ENCODE data around the gene CFAP73. TPM values are rescaled to one million over a fixed set of nuclear protein-coding genes. Genes with fewer than 3 reads are reported as not detected.

The CFAP73 gene
- polyA plus RNA-seq, 4 donors = 0.19 to 0.44 TPM; not detected in 2

DNA sequence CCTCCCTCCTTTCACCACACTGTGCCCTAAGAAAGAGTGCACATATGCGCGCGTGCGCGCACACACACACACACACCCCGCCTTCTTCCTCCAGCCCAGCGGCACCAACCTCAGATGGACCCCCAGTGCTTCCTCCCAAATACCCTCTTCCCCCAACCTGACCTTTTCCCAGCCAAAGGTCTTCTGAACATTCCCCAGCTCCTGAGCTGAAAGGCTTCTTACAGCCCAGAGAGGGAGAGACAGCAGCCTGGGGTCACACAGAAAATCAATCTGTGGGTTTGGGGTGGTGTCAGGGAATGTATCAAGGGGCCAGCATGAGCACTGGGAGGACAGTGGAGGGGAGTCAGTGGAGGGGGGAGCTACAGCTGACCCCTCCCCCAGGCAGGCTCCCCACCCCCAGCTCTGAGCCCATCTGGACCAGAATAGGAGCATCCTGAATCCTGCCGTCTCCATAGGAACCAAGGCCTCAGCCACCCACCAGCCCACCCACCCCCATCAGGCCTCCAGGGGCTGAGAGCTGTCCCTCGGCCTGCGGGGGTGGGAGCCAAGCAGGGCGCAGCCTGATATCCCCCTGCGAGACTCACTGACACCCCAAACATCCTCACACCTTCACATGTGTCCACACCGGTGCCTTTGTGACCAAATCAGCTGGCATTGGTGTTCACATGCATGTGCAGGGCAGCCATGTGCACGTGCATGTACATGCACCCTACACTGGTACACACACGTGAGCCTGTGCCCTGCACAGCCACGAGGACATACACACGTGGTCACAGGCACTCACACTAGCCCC is 19.7 kb upstream of the CFAP73 start:
- DNase-seq = no peak
- H3K27me3 ChIP-seq (ENCODE audit: control insufficient read depth in 3 of 3, insufficient read depth in 3 of 3, low read length in 3 of 3) = peaks cover 0 to 2% (median 0%) of the 10 kb centered on the region in 3 donors
- FAIRE-seq = no peak
- H3K27ac ChIP-seq (ENCODE audit: low read depth in 1 of 3, low read length in 2 of 3) = no peak overlapping the region
- 80 to 81% (median 80%) methylated on average over 14 to 17 of the region's 17 CpGs for WGBS, 3 donors
- H3K4me1 ChIP-seq (ENCODE audit: control insufficient read depth in 3 of 3, insufficient read depth in 2 of 3, low read depth in 1 of 3, low read length in 2 of 3) = no peaks in the 10 kb centered on the region
- H3K36me3 ChIP-seq (ENCODE audit: control insufficient read depth in 3 of 3, insufficient read depth in 2 of 3, low read depth in 1 of 3, low read length in 3 of 3) = no peaks in the 10 kb centered on the region
- no peak overlapping the region for H3K4me3 ChIP-seq (ENCODE audit: low read depth in 1 of 3, low read length in 3 of 3)
- no peaks in the 10 kb centered on the region for H3K9me3 ChIP-seq (ENCODE audit: control insufficient read depth in 2 of 2, insufficient read depth in 1 of 2, low read depth in 1 of 2, low read length in 1 of 2)

DNA sequence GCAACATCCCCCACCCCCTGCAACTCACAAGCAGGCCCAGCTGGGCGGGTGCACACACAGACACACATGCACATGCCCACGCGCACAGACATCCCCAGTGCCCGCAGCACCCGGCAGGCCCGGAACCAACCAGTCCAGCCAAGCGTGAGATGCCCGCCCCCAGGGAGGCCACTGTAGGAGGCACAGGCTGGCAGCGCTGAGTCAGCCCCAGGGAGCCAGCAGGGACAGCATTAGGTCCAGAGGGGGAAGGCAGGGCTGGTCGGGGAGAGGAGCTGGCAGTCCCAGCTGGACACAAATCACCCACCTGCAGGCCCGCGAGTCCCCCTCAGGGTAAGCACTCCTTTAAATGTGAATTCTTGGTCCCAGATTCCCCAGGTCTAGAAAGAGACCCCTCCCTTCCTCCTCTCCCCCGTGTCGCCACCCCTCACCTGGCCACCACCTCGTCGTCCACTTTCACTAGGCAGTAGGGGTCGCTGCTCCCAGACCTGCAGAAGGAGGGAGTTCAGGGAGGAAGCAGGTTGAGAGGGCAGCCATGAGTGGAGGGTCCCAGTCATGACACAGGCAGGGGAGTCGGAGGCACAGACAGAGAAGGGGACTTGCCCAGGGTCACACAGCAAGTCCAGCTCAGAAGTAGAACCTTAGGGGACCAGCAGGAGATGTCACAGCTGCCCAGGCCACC is 18.9 kb upstream of the CFAP73 start:
- no peaks in the 10 kb centered on the region for H3K36me3 ChIP-seq (ENCODE audit: control insufficient read depth in 3 of 3, insufficient read depth in 2 of 3, low read depth in 1 of 3, low read length in 3 of 3)
- peaks cover 0 to 2% (median 0%) of the 10 kb centered on the region in 3 donors for H3K27me3 ChIP-seq (ENCODE audit: control insufficient read depth in 3 of 3, insufficient read depth in 3 of 3, low read length in 3 of 3)
- no peak overlapping the region for H3K27ac ChIP-seq (ENCODE audit: low read depth in 1 of 3, low read length in 2 of 3)
- H3K4me1 ChIP-seq (ENCODE audit: control insufficient read depth in 3 of 3, insufficient read depth in 2 of 3, low read depth in 1 of 3, low read length in 2 of 3) = no peaks in the 10 kb centered on the region
- FAIRE-seq (no peak), DNase-seq (no peak)
- H3K4me3 ChIP-seq (ENCODE audit: low read depth in 1 of 3, low read length in 3 of 3) = no peak overlapping the region
- H3K9me3 ChIP-seq (ENCODE audit: control insufficient read depth in 2 of 2, insufficient read depth in 1 of 2, low read depth in 1 of 2, low read length in 1 of 2) = no peaks in the 10 kb centered on the region
- WGBS, 3 donors = 53 to 56% (median 55%) methylated on average over 16 to 18 of the region's 18 CpGs

DNA sequence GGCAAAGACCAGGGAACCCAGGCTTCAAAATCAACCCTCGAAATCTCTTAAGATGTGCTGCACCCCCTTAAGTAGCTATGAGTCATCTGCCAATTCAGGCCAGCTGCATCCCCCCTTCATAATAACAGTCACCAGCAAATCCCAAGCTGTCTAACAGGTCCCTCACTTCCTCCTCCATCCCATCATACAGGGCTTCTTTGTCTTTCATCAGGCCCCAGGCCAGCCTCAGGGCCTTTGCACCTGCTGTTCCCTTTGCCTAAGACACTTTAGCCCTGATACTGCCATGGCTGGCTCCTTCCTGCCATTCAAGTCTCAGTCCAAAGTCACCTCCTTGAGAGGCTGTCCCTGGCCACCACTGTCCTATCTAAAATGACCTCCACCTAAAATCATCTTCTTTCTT is 18.0 kb upstream of the CFAP73 start:
- WGBS, 3 donors = 54 to 82% (median 64%) methylated on average over 1 of the region's 1 CpG
- no peak overlapping the region for H3K27ac ChIP-seq (ENCODE audit: low read depth in 1 of 3, low read length in 2 of 3)
- peaks cover 0 to 2% (median 2%) of the 10 kb centered on the region in 3 donors for H3K27me3 ChIP-seq (ENCODE audit: control insufficient read depth in 3 of 3, insufficient read depth in 3 of 3, low read length in 3 of 3)
- H3K9me3 ChIP-seq (ENCODE audit: control insufficient read depth in 2 of 2, insufficient read depth in 1 of 2, low read depth in 1 of 2, low read length in 1 of 2) = no peaks in the 10 kb centered on the region
- FAIRE-seq (no peak), DNase-seq (no peak)
- H3K36me3 ChIP-seq (ENCODE audit: control insufficient read depth in 3 of 3, insufficient read depth in 2 of 3, low read depth in 1 of 3, low read length in 3 of 3) = no peaks in the 10 kb centered on the region
- H3K4me3 ChIP-seq (ENCODE audit: low read depth in 1 of 3, low read length in 3 of 3) = no peak overlapping the region
- H3K4me1 ChIP-seq (ENCODE audit: control insufficient read depth in 3 of 3, insufficient read depth in 2 of 3, low read depth in 1 of 3, low read length in 2 of 3) = no peaks in the 10 kb centered on the region

GRCh38 chr12:113133036-113133435 is 16.5 kb upstream of the CFAP73 start:
- Histone ChIP-seq H3K27ac (ENCODE audit: low read depth in 1 of 3, low read length in 2 of 3) (no peak overlapping the region), H3K36me3 (ENCODE audit: control insufficient read depth in 3 of 3, insufficient read depth in 2 of 3, low read depth in 1 of 3, low read length in 3 of 3) (no peaks in the 10 kb centered on the region), H3K4me3 (ENCODE audit: low read depth in 1 of 3, low read length in 3 of 3) (no peak overlapping the region), H3K27me3 (ENCODE audit: control insufficient read depth in 3 of 3, insufficient read depth in 3 of 3, low read length in 3 of 3) (peaks cover 0 to 2% (median 2%) of the 10 kb centered on the region in 3 donors), H3K9me3 (ENCODE audit: control insufficient read depth in 2 of 2, insufficient read depth in 1 of 2, low read depth in 1 of 2, low read length in 1 of 2) (no peaks in the 10 kb centered on the region), H3K4me1 (ENCODE audit: control insufficient read depth in 3 of 3, insufficient read depth in 2 of 3, low read depth in 1 of 3, low read length in 2 of 3) (no peaks in the 10 kb centered on the region)
- FAIRE-seq (no peak), DNase-seq (no peak)
- WGBS, 3 donors = 57 to 63% (median 60%) methylated on average over 6 of the region's 6 CpGs

GRCh38 chr12:113133666-113134065 is 15.9 kb upstream of the CFAP73 start:
- DNase-seq (no peak), FAIRE-seq (no peak)
- no peak overlapping the region for H3K27ac ChIP-seq (ENCODE audit: low read depth in 1 of 3, low read length in 2 of 3)
- no peaks in the 10 kb centered on the region for H3K9me3 ChIP-seq (ENCODE audit: control insufficient read depth in 2 of 2, insufficient read depth in 1 of 2, low read depth in 1 of 2, low read length in 1 of 2)
- H3K36me3 ChIP-seq (ENCODE audit: control insufficient read depth in 3 of 3, insufficient read depth in 2 of 3, low read depth in 1 of 3, low read length in 3 of 3) = no peaks in the 10 kb centered on the region
- H3K4me3 ChIP-seq (ENCODE audit: low read depth in 1 of 3, low read length in 3 of 3) = no peak overlapping the region
- peaks cover 0 to 2% (median 2%) of the 10 kb centered on the region in 3 donors for H3K27me3 ChIP-seq (ENCODE audit: control insufficient read depth in 3 of 3, insufficient read depth in 3 of 3, low read length in 3 of 3)
- WGBS, 3 donors = 64 to 77% (median 75%) methylated on average over 3 of the region's 3 CpGs
- H3K4me1 ChIP-seq (ENCODE audit: control insufficient read depth in 3 of 3, insufficient read depth in 2 of 3, low read depth in 1 of 3, low read length in 2 of 3) = no peaks in the 10 kb centered on the region

GRCh38 chr12:113134071-113134470 is 15.5 kb upstream of the CFAP73 start:
- H3K4me1 ChIP-seq (ENCODE audit: control insufficient read depth in 3 of 3, insufficient read depth in 2 of 3, low read depth in 1 of 3, low read length in 2 of 3) = no peaks in the 10 kb centered on the region
- FAIRE-seq (no peak), DNase-seq (no peak)
- no peaks in the 10 kb centered on the region for H3K9me3 ChIP-seq (ENCODE audit: control insufficient read depth in 2 of 2, insufficient read depth in 1 of 2, low read depth in 1 of 2, low read length in 1 of 2)
- H3K27ac ChIP-seq (ENCODE audit: low read depth in 1 of 3, low read length in 2 of 3) = no peak overlapping the region
- H3K36me3 ChIP-seq (ENCODE audit: control insufficient read depth in 3 of 3, insufficient read depth in 2 of 3, low read depth in 1 of 3, low read length in 3 of 3) = no peaks in the 10 kb centered on the region
- whole genome bisulfite sequencing, 3 donors = 36 to 69% (median 58%) methylated on average over 2 of the region's 2 CpGs
- peaks cover 0 to 2% (median 2%) of the 10 kb centered on the region in 3 donors for H3K27me3 ChIP-seq (ENCODE audit: control insufficient read depth in 3 of 3, insufficient read depth in 3 of 3, low read length in 3 of 3)
- no peak overlapping the region for H3K4me3 ChIP-seq (ENCODE audit: low read depth in 1 of 3, low read length in 3 of 3)

DNA sequence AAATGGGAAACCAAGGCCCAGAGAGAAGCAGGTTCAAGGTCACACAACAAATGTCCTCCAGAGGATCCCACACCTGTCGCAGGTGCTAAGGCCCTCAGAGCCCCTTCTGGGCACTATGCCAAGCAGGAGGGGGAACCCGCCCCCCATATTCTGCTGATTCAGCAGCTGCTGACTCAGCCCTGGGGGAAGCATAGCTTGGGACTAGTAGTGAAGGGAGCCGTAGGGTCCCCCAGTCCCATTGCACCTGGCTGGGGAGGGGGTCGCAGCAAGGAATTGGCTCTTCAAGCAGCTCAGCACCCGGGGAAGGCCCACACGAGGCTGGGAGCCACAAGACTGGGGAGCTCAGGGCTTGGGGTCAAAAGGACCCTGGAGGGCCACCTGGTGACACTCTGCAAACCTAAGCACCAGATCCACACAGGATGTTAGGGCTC is 15.0 kb upstream of the CFAP73 start:
- Histone ChIP-seq H3K27me3 (ENCODE audit: control insufficient read depth in 3 of 3, insufficient read depth in 3 of 3, low read length in 3 of 3) (peaks cover 0 to 2% (median 2%) of the 10 kb centered on the region in 3 donors), H3K4me3 (ENCODE audit: low read depth in 1 of 3, low read length in 3 of 3) (no peak overlapping the region), H3K9me3 (ENCODE audit: control insufficient read depth in 2 of 2, insufficient read depth in 1 of 2, low read depth in 1 of 2, low read length in 1 of 2) (no peaks in the 10 kb centered on the region), H3K27ac (ENCODE audit: low read depth in 1 of 3, low read length in 2 of 3) (no peak overlapping the region), H3K36me3 (ENCODE audit: control insufficient read depth in 3 of 3, insufficient read depth in 2 of 3, low read depth in 1 of 3, low read length in 3 of 3) (no peaks in the 10 kb centered on the region), H3K4me1 (ENCODE audit: control insufficient read depth in 3 of 3, insufficient read depth in 2 of 3, low read depth in 1 of 3, low read length in 2 of 3) (no peaks in the 10 kb centered on the region)
- DNase-seq (no peak), FAIRE-seq (no peak)
- 51 to 63% (median 60%) methylated on average over 6 of the region's 6 CpGs for WGBS, 3 donors

DNA sequence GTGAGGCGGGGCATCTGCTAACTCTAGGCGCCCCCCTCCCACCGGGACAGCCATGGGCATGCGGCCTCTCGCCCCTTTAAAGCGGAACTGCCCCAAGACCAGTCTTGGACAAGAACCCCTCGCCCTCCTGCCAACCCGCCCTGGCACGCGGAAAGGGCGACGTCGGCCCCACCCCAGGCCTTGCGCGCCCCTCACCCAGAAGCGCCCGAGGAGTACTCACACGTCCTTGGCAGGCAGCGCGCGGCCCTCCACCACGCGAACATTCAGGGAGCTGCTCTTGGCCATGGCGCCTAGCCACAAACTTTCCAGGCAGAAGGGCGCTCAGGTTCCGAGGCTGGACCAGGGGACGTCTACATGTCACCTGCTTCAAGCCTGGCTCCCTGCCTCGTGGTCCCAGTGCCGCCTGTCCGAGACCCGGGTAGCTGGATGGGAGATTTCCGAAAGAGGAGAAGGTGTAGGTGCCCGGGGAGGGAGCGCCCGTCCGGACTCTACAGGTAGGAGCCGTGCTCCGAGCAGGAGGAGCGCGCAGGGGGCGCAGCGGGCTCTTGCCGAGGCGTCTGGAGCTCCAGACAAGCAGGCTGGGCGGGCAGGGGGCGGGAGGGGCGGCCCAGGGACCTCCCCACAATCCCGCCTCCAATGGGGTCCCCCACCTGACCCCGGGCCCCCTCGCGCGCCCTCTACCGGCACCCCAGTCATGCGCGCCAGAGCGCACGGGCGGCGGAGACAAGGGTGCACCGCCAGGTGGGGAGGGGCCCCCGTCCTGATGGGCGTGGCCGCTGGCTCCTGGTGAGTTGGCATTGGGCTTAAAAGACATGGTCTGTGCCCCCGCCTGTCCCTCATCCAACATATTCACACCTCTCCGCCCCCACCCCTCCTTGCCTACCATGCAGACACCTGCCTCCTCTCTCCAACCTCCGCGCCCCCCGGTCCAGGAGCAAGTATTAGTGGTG is 14.1 kb upstream of the CFAP73 start, which contains the start of gene RASAL1:
Gene RASAL1 (minus strand): TSS at position 584 of the 950 bp plus-strand sequence. CDS start 299 bp downstream, at position 285.
- H3K4me3 ChIP-seq (ENCODE audit: low read depth in 1 of 3, low read length in 3 of 3) = peak within 1 kb of the TSS in 1 of 3 donors; percentile 20
- H3K9me3 ChIP-seq (ENCODE audit: control insufficient read depth in 2 of 2, insufficient read depth in 1 of 2, low read depth in 1 of 2, low read length in 1 of 2) = no peaks in the 10 kb centered on the region
- no peaks in the 10 kb centered on the region for H3K4me1 ChIP-seq (ENCODE audit: control insufficient read depth in 3 of 3, insufficient read depth in 2 of 3, low read depth in 1 of 3, low read length in 2 of 3)
- FAIRE-seq = no peak
- peak; percentile 46 to 48 for DNase-seq
- no peak within 1 kb of the TSS for H3K27ac ChIP-seq (ENCODE audit: low read depth in 1 of 3, low read length in 2 of 3)
- H3K27me3 ChIP-seq (ENCODE audit: control insufficient read depth in 3 of 3, insufficient read depth in 3 of 3, low read length in 3 of 3) = peaks cover 0 to 2% (median 2%) of the 10 kb centered on the region in 3 donors
- WGBS, 3 donors = 4 to 8% (median 5%) methylated on average over 61 to 68 of the region's 68 CpGs
- no peaks in the 10 kb centered on the region for H3K36me3 ChIP-seq (ENCODE audit: control insufficient read depth in 3 of 3, insufficient read depth in 2 of 3, low read depth in 1 of 3, low read length in 3 of 3)

Measured in small intestine (tissue), 7 donors.